ENCODE data around the gene CLVS2. TPM values are rescaled to one million over a fixed set of nuclear protein-coding genes. Genes with fewer than 3 reads are reported as not detected.
A peak's percentile ranks its signal among the peaks of the same experiment; 100 is the strongest.

Gene CLVS2
- 0.12 TPM for total RNA-seq
- long read RNA-seq = 0 reads

GRCh38 chr6:122995921-122996793 lies at the start of gene CLVS2:
Gene CLVS2 (plus strand): TSS chr6:122996235. CDS start chr6:122997778, 1,543 bp downstream.
- intact Hi-C loops (cut with micrococcal nuclease) = no loop called here
- DNase-seq (peak; percentile 29), ATAC-seq (peak; percentile 41)

GRCh38 chr6:122947355-122947754 lies 48.7 kb upstream of the CLVS2 start:
- intact Hi-C loops (cut with micrococcal nuclease) = no loop called here
- ATAC-seq (no peak), DNase-seq (no peak)

GRCh38 chr6:122953766-122954165 lies 42.3 kb upstream of the CLVS2 start:
- DNase-seq = no peak
- intact Hi-C loops (cut with micrococcal nuclease) = no loop called here
- ATAC-seq = no peak

GRCh38 chr6:122956376-122956775 lies 39.7 kb upstream of the CLVS2 start:
- no peak for DNase-seq

GRCh38 chr6:122962000-122962624 lies 33.9 kb upstream of the CLVS2 start:
- intact Hi-C loops (cut with micrococcal nuclease) = no loop called here
- ATAC-seq (no peak), DNase-seq (no peak)

More at GRCh38 chr6:122956376-122956775, 39.7 kb upstream of the CLVS2 start:
- ATAC-seq = no peak
- intact Hi-C loops (cut with micrococcal nuclease) = no loop called here

- intact Hi-C loops (cut with micrococcal nuclease) = no loop called here
- no peak for ATAC-seq
- no peak for DNase-seq
Observed at GRCh38 chr6:122969999-122970533, 26.0 kb upstream of the CLVS2 start.

- DNase-seq (no peak), ATAC-seq (no peak)
- intact Hi-C loops (cut with micrococcal nuclease) = no loop called here
Observed at GRCh38 chr6:122977180-122977579, 18.9 kb upstream of the CLVS2 start.

GRCh38 chr6:122984393-122984792 lies 11.6 kb upstream of the CLVS2 start:
- ATAC-seq = no peak

GRCh38 chr6:122994256-122994655 lies 1.8 kb upstream of the CLVS2 start:
- intact Hi-C loops (cut with micrococcal nuclease) = no loop called here
- ATAC-seq = no peak

More at GRCh38 chr6:122984393-122984792, 11.6 kb upstream of the CLVS2 start:
- no peak for DNase-seq
- intact Hi-C loops (cut with micrococcal nuclease) = no loop called here

GRCh38 chr6:122996794-122997505 lies 915 bp downstream of the CLVS2 start:
- intact Hi-C loops (cut with micrococcal nuclease) = no loop called here
- no peak for DNase-seq
- no peak for ATAC-seq

More at GRCh38 chr6:122994256-122994655, 1.8 kb upstream of the CLVS2 start:
- DNase-seq = no peak

- ATAC-seq (no peak), DNase-seq (no peak)
- intact Hi-C loops (cut with micrococcal nuclease) = no loop called here
Observed at GRCh38 chr6:122997541-122998150, 1.6 kb downstream of the CLVS2 start.

- DNase-seq (no peak), ATAC-seq (no peak)
- intact Hi-C loops (cut with micrococcal nuclease) = no loop called here
Observed at GRCh38 chr6:122998403-122998975, 2.5 kb downstream of the CLVS2 start.

- no peak for ATAC-seq
- no peak for DNase-seq
- intact Hi-C loops (cut with micrococcal nuclease) = no loop called here
Observed at GRCh38 chr6:123000244-123000770, 4.3 kb downstream of the CLVS2 start.

- ATAC-seq (no peak), DNase-seq (no peak)
- intact Hi-C loops (cut with micrococcal nuclease) = no loop called here
Observed at GRCh38 chr6:123001540-123001939, 5.5 kb downstream of the CLVS2 start.

GRCh38 chr6:123007885-123008284 lies 11.8 kb downstream of the CLVS2 start:
- intact Hi-C loops (cut with micrococcal nuclease) = no loop called here
- DNase-seq = no peak

GRCh38 chr6:123009059-123009458 lies 13.0 kb downstream of the CLVS2 start:
- intact Hi-C loops (cut with micrococcal nuclease) = no loop called here
- DNase-seq (no peak), ATAC-seq (no peak)

More at GRCh38 chr6:123007885-123008284, 11.8 kb downstream of the CLVS2 start:
- no peak for ATAC-seq

- DNase-seq (no peak), ATAC-seq (no peak)
- intact Hi-C loops (cut with micrococcal nuclease) = no loop called here
Observed at GRCh38 chr6:123014835-123015234, 18.8 kb downstream of the CLVS2 start.

GRCh38 chr6:123016431-123017103 lies 20.5 kb downstream of the CLVS2 start:
- intact Hi-C loops (cut with micrococcal nuclease) = no loop called here
- DNase-seq (no peak), ATAC-seq (no peak)

Measured in left ventricle myocardium superior (tissue), 1 donor.